HG03378 (cell line): ENCODE data around the gene SPTLC2.
"Not testable (repeated sequence)": the region's sequence is repeated elsewhere in the genome, so short reads cannot be mapped to it uniquely, and the experiment has no call there.

Experiments
- ATAC-seq: cut with Tn5 transposase; IDR thresholded peaks from one replicate; pipeline ENCODE4 v1.9.1; 2021; ENCODE audit warnings: mild to moderate bottlenecking, moderate library complexity; ENCODE audit not compliant: unreplicated experiment

Gene SPTLC2

DNA sequence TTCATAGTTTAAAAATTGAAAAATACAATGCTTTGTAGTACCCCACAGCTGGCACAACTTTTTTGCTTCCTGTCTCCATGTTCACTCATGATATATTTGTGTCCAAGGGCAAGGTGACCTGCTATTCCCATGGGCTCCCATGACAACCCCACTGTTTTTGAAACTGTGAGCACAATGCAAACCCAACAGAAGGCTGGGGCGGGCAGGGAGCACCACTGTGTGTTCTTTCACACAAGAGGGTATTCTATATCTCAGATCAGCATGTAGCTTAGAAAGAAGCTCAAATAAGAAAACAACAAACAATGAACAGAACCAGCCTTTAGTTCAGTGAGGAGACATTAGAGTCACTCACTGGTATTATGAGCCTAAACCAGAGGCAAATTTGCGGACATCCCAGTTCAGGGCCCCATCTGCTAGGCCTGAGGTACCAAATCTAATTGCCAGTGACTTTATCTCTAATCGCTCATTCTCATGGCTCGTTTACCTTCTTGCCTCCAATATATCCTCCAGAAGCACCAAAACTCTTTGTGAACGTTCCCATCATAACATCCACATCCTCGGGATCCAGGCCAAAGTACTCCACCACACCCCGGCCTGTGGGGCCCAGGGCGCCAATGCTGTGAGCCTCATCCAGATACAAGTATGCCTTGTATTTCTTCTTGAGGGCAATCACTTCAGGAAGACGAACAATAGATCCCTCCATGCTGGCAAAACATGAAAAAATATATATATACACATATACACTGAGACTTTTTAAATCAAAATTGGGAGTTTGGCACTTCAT is 61.4 kb downstream of the SPTLC2 start:
- no peak for ATAC-seq

DNA sequence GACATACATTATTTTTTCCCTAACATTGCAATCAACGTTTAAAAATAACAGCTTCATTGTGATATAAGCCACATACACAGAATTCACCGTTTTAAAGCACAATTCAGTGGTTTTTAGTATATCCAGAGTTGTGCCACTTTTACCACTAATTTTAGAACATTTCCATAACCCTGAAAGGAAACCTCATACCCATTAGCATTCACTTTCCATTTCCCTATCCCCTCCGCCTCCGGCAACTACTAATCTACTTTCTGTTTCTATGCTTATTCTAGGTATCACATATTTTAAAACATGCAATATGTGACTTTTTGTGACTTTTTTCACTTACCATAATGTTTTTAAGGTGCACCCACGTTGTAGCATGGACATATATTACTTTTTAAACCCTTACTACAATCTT is 62.2 kb downstream of the SPTLC2 start:
- peak; percentile 69 for ATAC-seq

DNA sequence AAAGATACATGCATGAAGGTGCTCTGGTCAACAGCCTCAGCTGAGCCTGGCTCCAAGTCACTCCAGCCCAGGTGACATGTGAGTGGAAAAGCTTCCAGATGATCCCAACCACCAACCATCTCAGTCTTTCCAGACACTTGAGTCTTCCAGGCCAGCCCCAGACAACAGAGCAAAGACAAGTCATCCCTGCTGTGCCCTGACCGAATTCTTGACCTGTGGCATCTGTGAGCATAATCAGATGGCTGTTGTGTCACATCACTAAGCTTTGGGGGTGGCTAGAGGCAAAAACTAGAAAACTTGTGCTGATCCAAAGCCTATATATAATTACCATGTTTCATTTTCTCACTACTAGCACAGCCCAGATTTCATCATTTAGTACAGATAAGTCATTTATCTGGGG is 67.0 kb downstream of the SPTLC2 start:
- ATAC-seq: no peak

DNA sequence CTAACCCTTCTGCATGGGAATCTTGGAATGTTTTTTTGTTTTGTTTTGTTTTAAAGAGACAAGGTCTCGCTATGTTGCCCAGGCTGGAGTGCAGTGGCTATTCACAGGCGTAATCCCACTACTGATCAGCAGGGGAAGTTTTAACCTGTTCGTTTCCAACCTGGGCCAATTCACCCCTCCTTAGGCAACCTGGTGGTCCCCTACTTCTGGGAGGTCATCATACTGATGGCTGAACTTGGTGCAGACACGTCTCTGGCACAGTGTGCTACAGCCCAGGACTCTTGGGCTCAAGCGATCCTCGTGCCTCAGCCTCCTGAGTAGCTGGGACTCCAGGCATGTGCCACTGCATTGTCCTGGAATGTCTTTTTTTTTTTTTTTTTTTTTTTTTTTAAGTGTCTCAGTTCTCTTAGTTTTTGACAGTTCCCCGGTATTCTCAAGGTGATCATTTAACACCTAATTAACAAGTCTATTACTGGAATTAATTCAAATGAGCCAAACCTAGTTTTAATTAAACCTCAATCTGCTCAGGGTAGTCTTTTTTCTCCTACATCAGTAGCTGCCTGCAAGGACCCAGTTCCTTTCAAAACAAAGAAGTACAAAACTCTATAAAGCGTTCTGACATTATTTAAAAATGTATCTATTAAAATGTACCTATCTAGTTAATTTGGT is 68.8 kb downstream of the SPTLC2 start:
- no peak for ATAC-seq

DNA sequence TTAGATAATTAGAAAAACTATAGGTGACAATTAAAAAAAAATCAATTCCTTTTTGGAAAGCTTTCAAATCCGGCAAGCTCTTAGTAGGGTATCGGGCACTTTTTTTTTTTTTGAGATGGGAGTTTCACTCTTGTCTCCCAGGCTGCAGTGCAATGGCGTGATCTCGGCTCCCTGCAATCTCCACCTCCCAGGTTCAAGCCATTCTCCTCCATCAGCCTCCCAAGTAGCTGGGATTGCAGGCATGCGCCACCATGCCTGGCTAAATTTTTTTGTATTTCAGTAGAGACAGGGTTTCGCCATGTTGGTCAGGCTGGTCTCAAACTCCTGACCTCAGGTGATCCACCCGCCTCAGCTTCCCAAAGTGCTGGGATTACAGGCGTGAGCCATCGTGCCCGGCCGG is 71.3 kb downstream of the SPTLC2 start:
- not testable (repeated sequence) for ATAC-seq

DNA sequence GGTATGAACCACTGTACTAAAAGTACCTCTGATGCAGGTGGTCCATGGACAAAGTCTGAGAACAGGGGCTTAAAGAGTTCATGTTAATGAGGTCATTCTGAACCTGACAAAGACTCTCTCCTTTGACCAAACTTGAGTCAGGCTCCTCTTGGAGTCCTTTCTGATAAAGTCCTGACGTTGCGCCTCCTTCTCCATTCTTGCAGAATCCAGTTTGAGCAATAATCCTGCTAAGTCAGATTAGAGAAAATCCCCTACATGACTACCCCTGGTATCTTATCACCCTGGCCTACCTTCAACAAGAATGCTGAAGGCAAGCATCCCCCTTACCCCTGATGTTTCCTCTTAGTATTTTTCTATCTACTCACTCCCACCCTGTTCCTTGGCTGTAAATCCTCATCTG is 71.9 kb downstream of the SPTLC2 start:
- no peak for ATAC-seq

GRCh38 chr14:77543637-77544334 is 72.7 kb downstream of the SPTLC2 start:
- no peak for ATAC-seq

GRCh38 chr14:77543240-77543551 is 73.2 kb downstream of the SPTLC2 start:
- no peak for ATAC-seq

DNA sequence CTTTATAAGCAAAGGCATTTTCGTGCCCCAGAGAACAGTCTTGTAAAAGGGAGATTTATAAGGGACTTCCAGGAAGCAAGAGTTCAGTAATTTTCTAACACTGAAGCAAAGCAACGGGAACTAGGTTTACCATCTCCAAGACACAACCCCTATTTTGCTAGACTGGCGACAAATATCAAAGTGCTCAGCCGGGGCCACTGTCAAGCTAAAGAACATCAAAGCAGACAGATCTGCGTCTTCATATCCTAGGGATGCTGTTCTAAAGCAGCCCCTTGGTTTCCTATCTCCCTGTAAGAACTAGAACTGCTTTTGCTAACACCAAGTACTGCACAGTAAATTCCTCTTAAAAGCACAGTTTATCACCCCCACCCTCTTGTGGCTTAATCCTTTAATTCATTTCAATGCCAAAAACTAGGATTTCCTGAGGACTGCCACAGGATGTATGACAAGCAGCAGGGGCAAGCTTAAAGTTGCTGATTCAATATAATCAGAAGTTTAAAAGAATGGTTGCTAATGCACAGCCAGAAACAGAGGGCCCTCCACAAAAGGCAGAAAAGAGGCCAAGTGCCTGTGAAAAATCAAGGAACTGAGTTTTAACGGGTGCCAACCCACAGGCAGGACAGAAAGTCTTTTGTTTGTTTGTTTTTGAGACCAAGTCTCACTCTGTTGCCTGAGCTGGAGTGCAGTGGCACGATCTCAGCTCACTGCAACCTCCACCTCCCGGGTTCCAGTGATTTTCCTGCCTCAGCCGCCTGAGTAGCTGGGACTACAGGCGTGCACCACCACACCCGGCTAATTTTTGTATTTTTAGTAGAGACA is 73.8 kb downstream of the SPTLC2 start:
- ATAC-seq: no peak

- ATAC-seq: peak; percentile 90
Measured at GRCh38 chr14:77541905-77542304, 74.5 kb downstream of the SPTLC2 start.

DNA sequence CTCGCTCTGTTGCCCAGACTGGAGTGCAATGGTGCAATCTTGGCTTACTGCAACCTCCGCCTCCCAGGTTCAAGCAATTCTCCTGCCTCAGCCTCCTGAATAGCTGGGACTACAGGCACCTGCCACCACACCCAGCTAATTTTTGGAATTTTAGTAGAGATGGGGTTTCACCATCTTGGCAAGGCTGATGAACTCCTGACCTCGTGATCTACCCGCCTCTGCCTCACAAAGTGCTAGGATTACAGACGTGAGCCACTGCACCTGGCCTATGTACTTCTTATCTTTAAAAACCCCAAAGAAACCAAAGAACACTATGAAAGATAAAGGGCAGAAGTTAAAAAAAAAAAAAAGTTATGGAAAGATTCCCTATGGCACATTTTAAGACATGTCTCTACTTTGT is 79.5 kb downstream of the SPTLC2 start:
- not testable (repeated sequence) for ATAC-seq

DNA sequence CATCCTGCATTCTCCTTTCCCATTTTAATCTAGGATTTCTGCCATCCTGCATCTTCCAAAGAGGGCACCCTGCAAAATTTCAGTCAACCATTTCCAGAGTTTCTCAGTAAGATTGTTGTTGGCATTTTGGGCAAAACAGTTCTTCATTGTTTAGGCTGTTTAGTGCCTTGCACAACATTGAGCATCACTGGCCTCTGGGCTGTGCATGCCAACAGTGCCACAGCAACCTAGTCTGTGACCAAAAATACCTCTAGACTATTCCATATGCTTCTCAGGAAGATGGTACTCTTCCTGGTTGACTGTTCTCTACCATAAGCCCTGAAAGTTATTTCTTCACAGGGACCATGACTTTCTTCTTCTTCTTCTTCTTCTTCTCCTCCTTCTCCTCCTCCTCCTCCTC is 85.4 kb downstream of the SPTLC2 start:
- ATAC-seq: no peak

GRCh38 chr14:77529963-77530362 is 86.5 kb downstream of the SPTLC2 start:
- no peak for ATAC-seq

DNA sequence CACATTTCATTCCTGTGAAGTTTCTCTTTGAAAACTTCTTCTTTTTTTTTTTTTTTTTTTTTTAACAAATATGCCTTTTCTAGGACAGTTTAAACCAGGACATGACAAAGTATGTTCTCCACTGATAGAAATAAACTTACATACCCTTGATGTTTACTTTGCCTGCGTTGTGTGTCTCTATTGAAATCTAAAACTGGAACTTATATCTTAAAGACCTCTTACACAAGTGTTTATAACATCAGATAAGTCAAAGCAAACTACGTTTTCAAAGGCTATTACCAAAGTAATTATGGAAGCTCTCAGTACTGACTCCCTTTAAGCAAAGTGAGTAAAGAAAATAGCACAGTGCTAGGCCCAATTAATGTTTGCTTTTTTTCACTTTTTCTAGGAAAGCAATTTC is 87.2 kb downstream of the SPTLC2 start:
- ATAC-seq: no peak

DNA sequence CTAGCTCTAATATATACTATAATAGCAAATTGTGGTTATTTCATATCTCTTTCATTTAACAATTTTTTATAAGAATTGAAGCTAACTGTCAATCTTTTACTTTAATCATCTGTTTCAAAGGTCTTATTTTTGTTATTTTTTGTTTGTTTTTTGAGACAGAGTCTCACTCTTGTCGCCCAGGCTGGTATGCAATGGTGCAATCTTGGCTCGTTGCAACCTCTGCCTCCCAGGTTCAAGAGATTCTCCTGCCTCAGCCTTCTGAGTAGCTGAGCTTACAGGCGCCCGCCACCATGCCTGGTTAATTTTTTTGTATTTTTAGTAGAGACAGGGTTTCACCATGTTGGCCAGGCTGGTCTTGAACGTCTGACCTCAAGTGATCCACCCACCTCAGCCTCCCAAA is 87.7 kb downstream of the SPTLC2 start:
- not testable (repeated sequence) for ATAC-seq

GRCh38 chr14:77526266-77526665 is 90.2 kb downstream of the SPTLC2 start:
- ATAC-seq: no peak

DNA sequence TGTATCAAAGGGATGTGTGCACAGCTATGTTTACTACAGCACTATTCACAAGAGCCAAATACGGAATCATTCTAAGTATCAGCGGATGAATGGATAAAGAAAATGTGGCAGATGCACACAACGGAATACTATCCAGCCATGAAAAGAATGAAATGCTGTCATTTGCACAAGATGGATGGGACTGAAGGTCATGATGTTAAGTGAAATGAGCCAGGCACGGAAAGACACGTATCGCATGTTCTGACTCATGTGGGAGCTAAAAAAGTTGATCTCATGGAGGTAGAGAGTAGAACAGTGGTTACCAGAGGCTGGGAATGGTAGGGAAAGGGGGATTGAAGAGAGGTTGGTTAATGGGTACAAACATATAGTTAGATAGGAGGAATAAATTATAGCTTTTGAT is 91.9 kb downstream of the SPTLC2 start:
- ATAC-seq: no peak

DNA sequence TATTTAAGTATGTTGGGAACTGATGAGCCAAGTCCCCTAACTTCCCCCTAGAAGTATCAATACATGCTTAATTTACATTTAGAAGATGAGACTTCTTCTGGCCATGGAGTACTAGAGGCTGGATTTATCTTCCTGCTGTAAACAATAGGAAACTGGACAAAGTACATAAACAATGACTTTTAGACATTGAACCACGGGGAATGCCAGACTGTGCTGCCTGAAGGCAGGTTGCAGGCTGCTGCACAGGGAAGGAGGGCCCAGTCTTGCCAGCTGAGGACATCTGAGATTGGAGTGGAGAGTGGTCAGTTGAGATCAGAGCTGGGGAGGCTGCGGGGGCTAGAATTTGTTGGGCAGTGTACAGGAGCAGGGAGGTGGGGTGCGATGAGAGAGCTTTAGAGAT is 93.3 kb downstream of the SPTLC2 start:
- no peak for ATAC-seq

- ATAC-seq: no peak
Measured at GRCh38 chr14:77520555-77520954, 95.9 kb downstream of the SPTLC2 start.

DNA sequence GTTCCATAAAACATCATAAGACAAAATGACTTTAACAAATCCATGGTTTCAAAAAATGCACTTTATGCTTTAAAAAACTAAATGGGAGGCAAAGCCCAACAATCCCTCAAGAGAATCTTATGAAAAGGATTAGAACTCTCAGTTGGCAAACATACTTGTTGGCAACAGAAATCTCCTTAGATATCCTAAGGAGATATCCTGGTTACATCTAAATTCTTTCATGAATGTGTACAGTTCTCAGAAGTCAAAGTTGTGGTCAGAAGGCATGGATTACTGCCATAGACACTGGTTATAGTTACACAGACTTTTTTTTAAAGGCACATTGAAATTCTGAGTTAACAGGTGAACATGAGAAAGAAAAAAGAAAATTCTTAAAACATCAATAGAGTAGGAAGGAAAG is 100.3 kb downstream of the SPTLC2 start:
- no peak for ATAC-seq

DNA sequence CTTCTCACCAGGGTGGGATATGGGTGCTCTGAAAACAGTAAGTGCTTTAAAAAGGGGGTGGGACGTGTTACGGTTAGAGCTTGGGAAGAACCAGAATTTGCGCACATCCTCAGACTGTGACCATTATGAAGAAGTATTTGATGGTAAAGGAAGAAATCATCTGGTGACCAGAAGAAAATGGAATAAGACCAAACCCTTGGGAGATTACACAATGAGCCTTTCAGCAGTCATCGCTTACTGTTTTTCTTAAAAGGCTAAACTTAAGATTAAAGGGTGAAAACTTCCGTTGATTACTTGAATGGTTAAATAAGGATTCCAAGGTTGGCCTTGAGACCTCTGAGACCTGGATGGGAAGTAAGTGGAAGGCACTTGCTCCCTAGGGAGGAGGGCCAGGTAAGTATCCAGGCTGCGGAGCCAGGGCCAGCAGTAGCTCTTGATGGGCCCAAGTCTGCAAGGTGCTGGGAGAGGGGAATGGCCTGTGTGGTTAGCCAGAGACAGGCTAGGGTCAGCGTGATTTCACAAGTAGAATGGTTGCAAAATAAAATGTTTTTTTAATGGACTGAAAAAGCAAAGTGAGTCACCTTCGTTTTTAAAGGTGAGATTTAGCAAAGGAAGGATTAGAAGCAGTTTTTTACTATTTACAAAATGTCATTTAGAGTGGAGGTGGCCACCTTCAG is 104.8 kb downstream of the SPTLC2 start:
- ATAC-seq: no peak
